Right lobe of liver (tissue), 4 donors: ENCODE data around the gene SYAP1.

Experiments
- CTCF ChIP-seq, 4 donors: fragments of 200-600 bp in 3 of 4; fragments of 450-650 bp in 1 of 4; IDR thresholded peaks; one replicate each; pipeline versions ENCODE4 v1.5.1 to v1.8.0; 2016 to 2022; ENCODE audit warnings: antibody characterized with exemption in 4 of 4, mild to moderate bottlenecking in 2 of 4
- POLR2A ChIP-seq: fragments of 450-650 bp; IDR thresholded peaks from one replicate; pipeline ENCODE4 v1.6.1; 2017; ENCODE audit warnings: antibody characterized with exemption, mild to moderate bottlenecking
- donor health status: DM: no; HTN: no; CAD: no.
- donor health status: DM: no; HTN: no; CAD: no.
- donor health status: DM: no; HTN: yes; CAD: no.

GRCh38 chrX:16743604-16744325, 24.4 kb downstream of the SYAP1 start:
- peak; percentile 16 to 45 (median 23) for TF ChIP-seq CTCF (IDR thresholded peaks at IDR 0.05)
- no peak for TF ChIP-seq POLR2A
